Activated naive CD4-positive, alpha-beta T cell treated with anti-CD3 and anti-CD28 coated beads, Interleukin-2, amount 50 U/mL, for 24 hours (primary cell): Measurements from ENCODE around the gene OR2H2.

Source experiments
- H3K27ac Mint-ChIP-seq: one replicate; pipeline ENCODE4 v1.8.0; 2021; ENCODE audit warnings: mild to moderate bottlenecking, mixed read lengths
- H3K27me3 Mint-ChIP-seq: one replicate; pipeline ENCODE4 v1.8.0; 2021; ENCODE audit warnings: mixed read lengths
- H3K36me3 Mint-ChIP-seq: one replicate; pipeline ENCODE4 v1.8.0; 2021; ENCODE audit warnings: mixed read lengths
- H3K4me1 Mint-ChIP-seq: one replicate; pipeline ENCODE4 v1.8.0; 2021; ENCODE audit warnings: mixed read lengths
- H3K4me3 Mint-ChIP-seq: one replicate; pipeline ENCODE4 v1.8.0; 2021; ENCODE audit warnings: mild to moderate bottlenecking, mixed read lengths
- H3K9me3 Mint-ChIP-seq: one replicate; pipeline ENCODE4 v1.8.0; 2021; ENCODE audit warnings: mixed read lengths

The OR2H2 gene

DNA sequence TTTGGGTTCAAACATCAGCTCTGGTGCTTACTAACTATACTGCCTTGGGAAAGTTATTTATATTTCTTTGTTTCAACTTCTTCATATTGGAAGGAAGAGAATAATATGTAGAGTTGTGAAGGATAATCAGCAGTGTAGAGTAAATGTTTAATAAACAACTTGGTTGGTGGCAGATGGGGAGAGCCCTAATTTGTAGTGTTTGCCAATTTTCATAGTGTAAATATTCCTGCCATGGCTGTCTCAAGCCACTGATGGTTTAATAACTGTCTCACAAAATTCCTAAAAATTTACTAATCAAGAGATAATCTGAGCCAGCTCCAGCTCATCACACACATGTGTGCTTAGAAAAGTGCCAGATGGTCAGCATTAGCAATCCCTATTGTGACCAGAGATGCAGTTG, at the start of gene OR2H2:
Gene OR2H2, plus strand, starts transcription at position 301 of the 400 bp plus-strand sequence. CDS start 2,824 bp downstream, outside the sequence.
- no peaks in the 10 kb centered on the region for H3K4me1 Mint-ChIP-seq
- peaks cover 18% of the 10 kb centered on the region for H3K27me3 Mint-ChIP-seq

DNA sequence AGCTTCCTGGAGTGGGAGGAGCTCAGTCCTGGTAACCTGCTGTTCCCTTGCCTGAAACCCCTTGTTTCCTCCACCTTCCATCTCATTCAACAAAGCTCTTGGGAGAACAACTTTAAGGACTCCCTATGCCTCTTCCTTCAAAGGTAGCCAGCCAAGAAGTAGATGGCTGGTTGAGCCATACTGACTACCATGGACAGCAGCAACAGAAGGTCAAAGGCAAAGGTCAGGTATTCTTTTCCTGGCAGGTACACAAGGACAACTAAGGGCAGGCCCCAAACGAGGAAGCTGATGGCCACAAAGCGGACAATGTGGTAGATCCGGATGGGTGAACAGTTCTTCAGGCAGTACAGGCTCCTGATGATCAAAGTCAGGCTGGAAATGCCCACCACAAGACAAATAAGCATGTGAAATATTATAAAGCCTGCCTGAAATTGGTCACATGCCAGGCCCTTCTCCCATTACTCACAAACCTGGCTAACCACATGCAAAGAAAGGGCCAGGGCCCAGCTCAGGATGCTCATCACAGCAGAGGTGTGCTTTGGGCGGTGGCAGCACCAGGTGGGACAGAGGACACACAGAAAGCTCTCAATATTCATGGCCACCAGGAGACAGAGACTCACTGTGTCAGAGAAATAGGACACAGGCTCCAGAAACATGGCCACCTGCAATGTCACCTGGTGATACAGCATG, 47.1 kb upstream of the OR2H2 start:
- Mint-ChIP-seq H3K36me3 (no peaks in the 10 kb centered on the region), H3K4me3 (no peak overlapping the region), H3K27me3 (peaks cover 10% of the 10 kb centered on the region), H3K27ac (no peak overlapping the region), H3K9me3 (no peaks in the 10 kb centered on the region), H3K4me1 (no peaks in the 10 kb centered on the region)

More for the DNA sequence above, at the start of gene OR2H2:
- Mint-ChIP-seq H3K4me3 (no peak within 1 kb of the TSS), H3K36me3 (no peaks in the 10 kb centered on the region), H3K27ac (no peak within 1 kb of the TSS), H3K9me3 (no peaks in the 10 kb centered on the region)

DNA sequence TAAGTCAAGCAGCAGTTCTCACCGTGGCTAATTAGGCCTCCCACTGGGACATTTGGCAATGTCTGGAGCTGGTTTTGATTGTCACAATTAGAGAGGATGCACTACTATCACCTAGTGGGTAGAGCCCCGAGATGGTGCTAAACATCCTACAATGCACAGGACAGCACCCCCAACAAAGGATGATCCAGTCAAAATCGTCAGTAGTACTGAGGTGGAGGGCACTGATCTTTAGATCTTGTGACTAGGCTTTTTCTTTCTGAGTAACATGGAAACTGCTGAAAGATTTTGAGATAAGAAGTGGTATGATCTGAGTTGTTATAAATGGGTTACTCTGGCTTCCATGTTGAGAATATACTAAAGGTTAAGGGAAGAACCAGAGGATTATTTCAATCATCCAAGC, 37.3 kb upstream of the OR2H2 start:
- H3K27ac Mint-ChIP-seq: no peak overlapping the region

DNA sequence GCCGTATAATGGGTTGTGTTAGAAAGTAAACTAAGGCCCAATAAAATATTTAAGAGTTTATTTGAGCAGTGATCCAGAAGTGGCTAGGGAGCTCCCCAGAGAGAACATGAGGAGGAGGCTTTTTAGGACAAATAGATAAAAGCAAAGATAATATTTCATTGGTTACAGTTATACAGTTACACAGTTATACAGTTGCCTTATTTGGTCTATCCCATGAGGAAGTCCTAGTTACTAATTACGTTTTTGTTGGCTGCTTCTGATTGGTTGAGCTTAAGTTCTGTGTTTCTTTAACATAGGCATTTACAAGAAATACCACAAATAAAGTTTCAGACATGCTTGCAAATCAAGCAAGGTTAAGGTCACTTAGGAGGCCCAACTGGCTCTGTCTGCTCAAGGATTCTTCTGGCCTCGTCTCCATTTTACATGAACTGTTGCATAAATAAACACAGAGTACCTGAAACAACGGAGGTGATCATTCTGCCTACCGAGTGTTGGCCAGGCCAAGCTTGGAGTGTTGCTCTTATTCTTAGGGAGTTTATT, 32.3 kb upstream of the OR2H2 start:
- H3K4me3 Mint-ChIP-seq: peak overlapping the region; percentile 83

More for the DNA sequence above, 37.3 kb upstream of the OR2H2 start:
- Mint-ChIP-seq H3K4me1 (no peaks in the 10 kb centered on the region), H3K36me3 (no peaks in the 10 kb centered on the region), H3K9me3 (no peaks in the 10 kb centered on the region), H3K27me3 (peaks cover 28% of the 10 kb centered on the region), H3K4me3 (no peak overlapping the region)

DNA sequence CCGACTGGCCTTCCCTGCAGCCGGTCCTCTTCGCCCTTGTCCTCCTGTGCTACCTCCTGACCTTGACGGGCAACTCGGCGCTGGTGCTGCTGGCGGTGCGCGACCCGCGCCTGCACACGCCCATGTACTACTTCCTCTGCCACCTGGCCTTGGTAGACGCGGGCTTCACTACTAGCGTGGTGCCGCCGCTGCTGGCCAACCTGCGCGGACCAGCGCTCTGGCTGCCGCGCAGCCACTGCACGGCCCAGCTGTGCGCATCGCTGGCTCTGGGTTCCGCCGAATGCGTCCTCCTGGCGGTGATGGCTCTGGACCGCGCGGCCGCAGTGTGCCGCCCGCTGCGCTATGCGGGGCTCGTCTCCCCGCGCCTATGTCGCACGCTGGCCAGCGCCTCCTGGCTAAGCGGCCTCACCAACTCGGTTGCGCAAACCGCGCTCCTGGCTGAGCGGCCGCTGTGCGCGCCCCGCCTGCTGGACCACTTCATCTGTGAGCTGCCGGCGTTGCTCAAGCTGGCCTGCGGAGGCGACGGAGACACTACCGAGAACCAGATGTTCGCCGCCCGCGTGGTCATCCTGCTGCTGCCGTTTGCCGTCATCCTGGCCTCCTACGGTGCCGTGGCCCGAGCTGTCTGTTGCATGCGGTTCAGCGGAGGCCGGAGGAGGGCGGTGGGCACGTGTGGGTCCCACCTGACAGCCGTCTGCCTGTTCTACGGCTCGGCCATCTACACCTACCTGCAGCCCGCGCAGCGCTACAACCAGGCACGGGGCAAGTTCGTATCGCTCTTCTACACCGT, 31.5 kb upstream of the OR2H2 start:
- Mint-ChIP-seq H3K4me3 (peak overlapping the region; percentile 83), H3K27me3 (peaks cover 57% of the 10 kb centered on the region), H3K36me3 (peaks cover 2% of the 10 kb centered on the region), H3K4me1 (peaks cover 13% of the 10 kb centered on the region), H3K9me3 (peaks cover 5% of the 10 kb centered on the region), H3K27ac (peak overlapping the region; percentile 61)

More for the DNA sequence above, 32.3 kb upstream of the OR2H2 start:
- H3K4me1 Mint-ChIP-seq: peaks cover 13% of the 10 kb centered on the region
- H3K36me3 Mint-ChIP-seq: peaks cover 2% of the 10 kb centered on the region
- peaks cover 53% of the 10 kb centered on the region for H3K27me3 Mint-ChIP-seq
- H3K27ac Mint-ChIP-seq: no peak overlapping the region
- peaks cover 5% of the 10 kb centered on the region for H3K9me3 Mint-ChIP-seq

DNA sequence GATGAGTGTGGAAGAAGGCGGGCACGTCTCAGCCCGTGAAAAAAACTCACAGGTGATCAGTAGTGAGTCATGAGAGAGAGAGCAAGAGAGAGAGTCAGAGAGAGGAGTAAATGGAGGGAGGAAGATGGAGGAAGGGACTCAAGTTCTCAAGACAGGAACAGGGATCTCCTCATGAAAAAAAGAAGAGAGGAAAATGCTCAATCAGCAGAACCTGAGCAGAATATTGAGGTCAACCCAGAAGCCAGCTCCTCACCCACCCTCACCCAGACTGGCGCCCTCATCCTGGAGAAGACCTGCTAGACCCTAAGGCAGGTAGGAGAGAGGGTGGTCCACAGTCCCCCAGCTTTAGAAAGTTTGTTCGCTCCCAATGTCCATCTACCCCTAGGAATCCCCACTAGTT, 30.2 kb upstream of the OR2H2 start:
- peaks cover 2% of the 10 kb centered on the region for H3K36me3 Mint-ChIP-seq

DNA sequence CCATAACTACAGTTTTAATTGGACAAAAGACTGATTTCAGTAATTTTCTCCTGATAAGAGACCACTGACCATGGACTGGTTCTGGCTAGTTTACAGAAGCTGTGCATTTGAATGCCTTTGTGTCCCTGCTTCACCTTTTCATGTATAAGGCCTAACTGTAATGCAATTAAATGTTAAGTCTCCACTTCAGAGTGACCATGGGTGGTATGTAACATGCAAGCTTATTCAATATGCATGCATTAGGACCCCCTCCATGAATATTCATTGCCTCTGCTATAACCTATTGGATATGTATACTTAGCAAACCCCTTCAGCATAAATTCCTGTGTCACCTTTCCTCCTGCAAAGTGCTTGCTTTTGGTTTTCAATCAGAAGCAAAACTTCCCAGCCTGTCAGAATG, 27.6 kb upstream of the OR2H2 start:
- Mint-ChIP-seq H3K4me1 (peaks cover 13% of the 10 kb centered on the region), H3K27me3 (peaks cover 66% of the 10 kb centered on the region), H3K36me3 (peaks cover 2% of the 10 kb centered on the region), H3K9me3 (peaks cover 5% of the 10 kb centered on the region), H3K27ac (no peak overlapping the region), H3K4me3 (no peak overlapping the region)

More for the DNA sequence above, 30.2 kb upstream of the OR2H2 start:
- no peak overlapping the region for H3K27ac Mint-ChIP-seq
- H3K4me1 Mint-ChIP-seq: peaks cover 13% of the 10 kb centered on the region
- H3K9me3 Mint-ChIP-seq: peaks cover 5% of the 10 kb centered on the region
- H3K4me3 Mint-ChIP-seq: no peak overlapping the region
- peaks cover 61% of the 10 kb centered on the region for H3K27me3 Mint-ChIP-seq

DNA sequence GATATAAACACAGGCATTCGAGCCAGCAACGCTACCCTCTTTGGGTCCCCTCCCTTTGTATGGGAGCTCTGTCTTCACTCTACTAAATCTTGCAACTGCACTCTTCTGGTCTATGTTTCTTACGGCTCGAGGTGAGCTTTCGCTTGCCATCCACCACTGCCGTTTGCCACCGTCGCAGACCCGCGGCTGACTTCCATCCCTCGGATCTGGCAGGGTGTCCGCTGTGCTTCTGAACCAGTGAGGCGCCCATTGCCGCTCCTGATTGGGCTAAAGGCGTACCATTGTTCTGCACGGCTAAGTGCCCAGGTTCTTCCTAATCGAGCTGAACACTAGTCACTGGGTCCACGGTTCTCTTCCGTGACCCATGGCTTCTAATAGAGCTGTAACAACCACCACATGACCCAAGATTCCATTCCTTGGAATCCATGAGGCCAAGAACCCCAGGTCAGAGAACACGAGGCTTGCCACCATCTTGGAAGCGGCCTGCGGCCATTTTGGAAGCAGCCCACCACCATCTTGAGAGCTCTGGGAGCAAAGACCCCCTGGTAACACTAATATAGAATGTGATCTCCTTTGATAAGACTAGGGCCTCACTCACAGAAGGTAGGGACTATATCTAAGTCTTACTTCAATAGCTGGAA, 26.4 kb upstream of the OR2H2 start:
- peaks cover 5% of the 10 kb centered on the region for H3K9me3 Mint-ChIP-seq
- peaks cover 2% of the 10 kb centered on the region for H3K36me3 Mint-ChIP-seq
- H3K27ac Mint-ChIP-seq: no peak overlapping the region
- peaks cover 11% of the 10 kb centered on the region for H3K4me1 Mint-ChIP-seq
- no peak overlapping the region for H3K4me3 Mint-ChIP-seq
- H3K27me3 Mint-ChIP-seq: peaks cover 63% of the 10 kb centered on the region

DNA sequence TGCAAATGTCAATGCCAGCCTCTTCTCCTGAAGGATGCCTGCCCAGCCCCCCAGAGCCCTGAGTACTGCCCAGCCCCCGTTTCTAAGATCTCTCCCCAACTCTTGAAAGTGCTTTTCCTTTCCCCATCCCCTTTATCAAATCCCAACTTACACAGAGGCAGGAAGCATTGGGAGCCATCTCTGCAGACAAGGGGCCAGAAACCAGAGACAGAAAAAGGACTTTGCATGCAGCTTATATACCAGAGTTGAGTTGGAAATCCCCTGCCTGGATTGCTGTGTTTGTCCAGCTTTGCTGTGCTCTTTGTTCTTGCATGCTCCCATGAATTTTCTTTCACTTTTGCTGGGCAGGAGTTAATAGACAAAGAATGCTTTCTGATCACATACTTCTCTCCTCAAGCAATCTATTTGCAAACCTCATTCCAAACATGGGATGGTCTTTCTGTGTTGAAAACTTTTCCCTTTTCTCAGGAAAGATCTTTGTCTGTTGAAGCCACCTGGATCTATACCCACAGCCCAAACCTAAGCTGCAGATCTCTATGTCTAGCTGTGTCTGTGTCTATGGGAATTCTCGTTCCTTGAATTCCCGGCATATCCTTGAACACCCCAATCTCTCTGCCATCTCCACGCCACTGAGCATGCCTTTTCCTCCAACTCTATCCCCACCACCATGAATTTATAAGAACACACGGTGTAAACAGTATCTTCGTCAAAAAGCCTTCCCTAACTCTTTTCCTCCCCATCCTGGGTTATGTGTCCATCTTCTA, 25.2 kb upstream of the OR2H2 start, which contains the start of gene UBD:
Gene UBD, minus strand, starts transcription at position 209 of the 764 bp plus-strand sequence. Its CDS starts 31 bp downstream, at position 178.
- H3K27ac Mint-ChIP-seq: no peak within 1 kb of the TSS
- H3K9me3 Mint-ChIP-seq: peaks cover 2% of the 10 kb centered on the region
- no peak within 1 kb of the TSS for H3K4me3 Mint-ChIP-seq
- H3K36me3 Mint-ChIP-seq: peaks cover 2% of the 10 kb centered on the region
- peaks cover 8% of the 10 kb centered on the region for H3K4me1 Mint-ChIP-seq
- peaks cover 52% of the 10 kb centered on the region for H3K27me3 Mint-ChIP-seq

DNA sequence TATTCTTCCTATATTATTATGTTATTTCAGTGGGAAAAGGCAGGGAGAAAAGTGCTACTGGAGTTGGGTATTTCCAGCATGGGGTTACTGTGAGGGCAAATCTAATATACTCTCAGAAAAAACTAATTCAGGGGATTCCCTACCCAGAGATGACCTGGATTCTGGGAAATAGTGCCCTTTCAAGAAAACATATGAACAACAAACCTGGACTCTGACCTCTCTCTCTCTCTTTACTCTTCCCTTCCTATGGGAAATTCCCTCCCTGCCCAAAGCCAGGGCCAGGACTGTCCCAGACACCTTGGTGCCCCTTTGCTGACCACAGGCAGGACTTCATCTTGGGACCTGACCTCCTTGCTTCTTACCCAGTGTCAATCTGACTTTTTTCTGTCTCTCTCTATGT, 23.8 kb upstream of the OR2H2 start:
- H3K27me3 Mint-ChIP-seq: peaks cover 46% of the 10 kb centered on the region

DNA sequence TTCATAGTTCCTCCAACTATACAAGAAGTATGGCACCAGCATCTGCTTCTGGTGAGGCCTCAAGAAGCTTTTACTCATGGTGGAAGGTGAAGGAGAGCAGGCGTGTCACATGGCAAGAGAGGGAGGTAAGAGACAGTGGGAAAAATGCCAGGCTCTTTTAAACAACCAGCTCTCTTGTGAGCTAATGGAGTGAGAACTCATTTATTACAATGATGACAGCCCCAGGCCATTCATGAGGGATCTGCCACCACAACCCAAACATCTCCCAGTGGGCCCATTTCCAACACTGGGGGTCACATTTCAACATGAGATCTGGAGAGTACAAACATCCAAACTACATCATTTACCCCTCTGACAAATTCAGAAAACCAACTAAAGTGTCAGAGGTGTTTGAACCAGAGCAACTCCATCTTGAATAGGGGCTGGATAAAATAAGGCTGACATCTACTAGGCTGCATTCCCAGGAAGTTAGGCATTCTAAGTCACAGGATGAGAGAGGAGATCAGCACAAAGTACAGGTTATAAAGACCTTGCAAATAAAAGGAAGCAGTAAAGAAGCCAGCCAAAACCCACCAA, 23.2 kb upstream of the OR2H2 start:
- Mint-ChIP-seq H3K27me3 (peaks cover 43% of the 10 kb centered on the region), H3K9me3 (no peaks in the 10 kb centered on the region), H3K4me3 (no peak overlapping the region), H3K27ac (no peak overlapping the region), H3K4me1 (peaks cover 8% of the 10 kb centered on the region), H3K36me3 (no peaks in the 10 kb centered on the region)

More for the DNA sequence above, 23.8 kb upstream of the OR2H2 start:
- Mint-ChIP-seq H3K36me3 (no peaks in the 10 kb centered on the region), H3K4me1 (peaks cover 8% of the 10 kb centered on the region), H3K4me3 (no peak overlapping the region), H3K27ac (no peak overlapping the region), H3K9me3 (no peaks in the 10 kb centered on the region)

DNA sequence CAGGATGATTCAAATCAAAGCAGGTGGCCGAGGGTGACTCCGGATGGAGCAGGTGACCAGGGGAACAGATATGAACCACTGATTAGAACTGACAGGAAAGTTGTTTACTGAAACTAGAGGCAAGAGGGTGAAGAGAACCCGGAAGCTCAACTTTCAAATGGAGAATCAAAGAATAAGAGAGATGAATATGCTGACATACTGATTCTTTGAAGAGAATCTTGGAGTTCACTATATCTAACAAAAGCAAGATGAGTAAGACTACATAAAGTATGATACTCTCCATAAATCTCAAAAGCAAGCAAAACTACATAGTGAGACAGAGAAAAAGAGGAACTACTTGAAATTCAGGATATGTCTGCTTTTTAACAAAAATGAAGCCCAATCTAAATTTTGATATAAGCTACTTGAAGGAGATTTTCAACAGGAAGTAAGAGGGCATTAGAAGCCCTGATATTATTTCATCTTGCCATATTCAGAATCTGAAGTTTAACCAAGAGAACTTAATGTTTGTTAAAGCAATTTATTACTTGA, 21.4 kb upstream of the OR2H2 start:
- no peak overlapping the region for H3K4me3 Mint-ChIP-seq
- no peaks in the 10 kb centered on the region for H3K9me3 Mint-ChIP-seq
- no peaks in the 10 kb centered on the region for H3K36me3 Mint-ChIP-seq
- H3K27ac Mint-ChIP-seq: no peak overlapping the region
- peaks cover 39% of the 10 kb centered on the region for H3K27me3 Mint-ChIP-seq
- H3K4me1 Mint-ChIP-seq: peaks cover 8% of the 10 kb centered on the region

DNA sequence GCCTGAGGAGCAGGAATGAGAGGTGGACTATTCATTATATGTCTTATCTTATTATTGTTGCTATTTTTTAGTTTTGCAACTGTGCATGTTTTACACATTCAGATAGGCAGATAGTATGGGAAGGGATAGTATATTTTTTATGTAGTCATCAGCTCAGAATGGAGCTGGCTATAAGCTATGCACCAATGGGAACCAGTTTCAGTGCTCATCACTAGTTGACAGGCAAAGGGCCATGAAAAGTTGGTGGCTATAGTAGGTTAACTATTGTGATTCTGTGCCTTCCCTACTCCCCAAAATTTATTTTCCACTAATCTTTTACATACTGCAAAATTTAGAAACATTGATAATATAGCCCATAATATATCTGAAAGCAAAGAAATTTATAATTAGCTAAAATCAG, 20.0 kb upstream of the OR2H2 start:
- Mint-ChIP-seq H3K27me3 (peaks cover 32% of the 10 kb centered on the region), H3K4me3 (no peak overlapping the region), H3K36me3 (no peaks in the 10 kb centered on the region), H3K9me3 (no peaks in the 10 kb centered on the region), H3K4me1 (peaks cover 8% of the 10 kb centered on the region), H3K27ac (no peak overlapping the region)

DNA sequence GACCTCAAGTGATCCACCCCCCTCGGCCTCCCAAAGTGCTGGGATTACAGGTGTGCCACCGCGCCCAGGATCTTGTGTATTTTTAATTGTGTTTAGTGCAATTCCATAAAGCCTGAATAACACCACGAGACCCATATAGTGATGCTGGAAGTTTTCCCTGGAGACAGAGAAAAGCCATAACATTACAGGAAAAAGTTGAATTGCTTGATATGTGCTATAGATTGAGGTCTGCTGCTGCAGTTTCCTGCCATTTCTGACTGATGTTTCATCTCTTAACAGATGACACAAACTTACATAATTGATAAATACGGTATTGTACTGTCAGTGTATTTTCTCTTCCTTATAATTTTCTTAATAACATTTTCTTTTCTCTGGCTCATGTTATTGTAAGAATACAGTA, 18.1 kb upstream of the OR2H2 start:
- peaks cover 8% of the 10 kb centered on the region for H3K4me1 Mint-ChIP-seq
- no peak overlapping the region for H3K27ac Mint-ChIP-seq
- H3K4me3 Mint-ChIP-seq: no peak overlapping the region
- no peaks in the 10 kb centered on the region for H3K9me3 Mint-ChIP-seq
- H3K36me3 Mint-ChIP-seq: no peaks in the 10 kb centered on the region
- peaks cover 26% of the 10 kb centered on the region for H3K27me3 Mint-ChIP-seq
